NOMO-1 treated with dmso at 0.1 percent for 144 hours (cell line): ENCODE measurements around the gene ICA1L.

Source experiments
- DNase-seq: peaks from one replicate; lab custom pipeline; 2025; ENCODE audit not compliant: unreplicated experiment; lab: John Stamatoyannopoulos, UW

The ICA1L gene

DNA sequence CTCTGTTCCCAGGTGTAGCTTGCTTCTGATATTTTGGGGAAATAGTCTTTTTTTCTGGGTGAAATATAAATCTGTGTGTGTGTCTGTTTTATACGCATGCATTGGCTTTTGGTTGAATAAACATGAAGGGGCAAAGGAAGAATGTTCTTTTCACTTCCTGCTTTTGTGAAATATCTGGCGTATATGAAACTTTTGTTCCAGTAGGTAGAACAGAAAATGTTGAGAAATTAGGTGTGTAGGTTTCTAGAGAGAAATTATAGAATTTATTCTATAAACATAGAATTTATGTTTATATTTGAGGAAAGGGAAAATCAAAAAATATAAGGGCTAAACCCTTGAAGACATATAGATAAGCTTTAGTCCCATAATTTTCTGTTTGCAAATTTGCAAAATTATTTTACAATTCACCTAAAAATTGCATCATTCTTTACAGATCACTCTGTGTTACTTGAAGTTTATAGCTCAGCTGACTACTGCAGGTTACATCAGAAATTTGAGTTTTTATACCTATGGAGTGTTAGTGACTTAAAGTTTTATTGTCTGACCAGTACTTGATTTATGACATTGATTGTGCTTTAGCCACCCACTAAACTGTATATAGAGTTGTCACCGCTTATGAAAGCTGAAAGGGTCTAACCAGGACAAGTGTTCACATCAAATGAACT is 120.7 kb downstream of the ICA1L start:
- no peak for DNase-seq

DNA sequence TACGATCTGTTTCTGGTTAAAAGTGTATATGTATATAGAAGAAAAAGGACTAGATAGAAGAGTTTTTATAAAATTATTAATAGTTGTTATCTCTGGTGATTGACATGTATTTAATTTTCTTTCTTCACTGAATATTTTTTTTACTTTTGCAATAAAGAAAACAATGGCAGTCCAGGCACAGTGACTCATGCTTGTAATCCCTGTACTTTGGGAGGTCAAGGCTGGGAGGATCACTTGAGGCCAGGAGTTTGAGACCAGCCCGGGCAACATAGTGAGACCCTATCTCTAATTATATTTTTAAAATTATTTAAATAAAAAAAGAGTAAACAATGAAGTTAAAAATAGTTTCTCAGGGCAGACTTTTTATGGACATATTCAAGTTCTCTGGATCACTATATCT is 122.1 kb downstream of the ICA1L start:
- DNase-seq: no peak

DNA sequence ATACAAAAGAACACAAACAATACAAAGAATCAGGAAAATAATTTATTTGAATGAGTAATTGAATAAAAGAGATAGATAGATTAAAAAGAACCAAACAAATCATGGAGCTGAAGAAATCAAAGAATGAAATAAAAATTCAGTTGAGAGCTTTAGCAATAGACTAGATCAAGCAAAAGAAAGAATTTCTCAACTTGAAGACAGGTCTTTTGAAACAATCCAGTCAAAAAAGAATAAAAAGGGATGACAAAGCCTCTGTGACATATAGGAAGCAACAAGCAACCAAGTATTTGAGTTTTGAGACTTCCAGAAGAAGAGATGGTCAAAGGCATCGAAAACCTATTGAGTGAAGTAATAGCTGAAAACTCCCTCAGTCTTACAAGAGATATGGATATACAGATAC is 128.0 kb downstream of the ICA1L start:
- no peak for DNase-seq

DNA sequence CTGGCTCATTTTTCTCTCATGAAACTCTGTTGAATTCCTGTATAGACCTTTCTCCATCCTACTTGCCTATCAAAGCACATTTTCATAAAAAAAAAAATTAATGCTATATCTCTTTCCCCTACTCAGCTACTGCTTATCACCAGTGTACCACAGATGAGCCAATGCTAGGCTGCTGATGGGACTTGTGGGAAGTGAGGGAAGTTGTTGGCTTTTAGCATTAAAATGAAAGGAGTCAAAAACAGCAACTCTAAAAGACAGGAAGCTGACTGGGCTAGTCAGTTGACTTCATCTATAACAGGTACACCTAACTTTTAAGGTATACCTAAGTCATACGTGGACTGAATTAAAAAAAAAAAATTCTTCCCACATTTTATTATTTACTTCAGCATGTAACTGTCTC is 134.7 kb downstream of the ICA1L start:
- DNase-seq: no peak

DNA sequence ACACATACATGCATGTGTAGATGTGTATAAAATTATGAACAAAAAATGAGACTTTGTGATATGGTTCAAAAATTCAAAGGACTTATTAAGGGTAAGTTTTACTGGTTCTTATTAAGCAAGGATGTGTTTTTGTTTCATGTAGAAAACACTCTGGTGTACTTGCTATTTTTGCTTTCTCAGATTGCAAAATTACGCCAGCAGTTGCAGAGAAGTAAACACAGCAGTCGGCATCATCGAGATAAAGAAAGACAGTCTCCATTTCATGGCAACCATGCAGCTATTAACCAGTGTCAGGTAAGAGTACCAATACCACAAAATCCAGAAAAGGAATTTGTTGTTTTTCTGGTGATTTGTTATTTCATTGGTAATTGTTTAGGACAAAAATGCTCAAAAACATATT is 145.5 kb downstream of the ICA1L start:
- DNase-seq: no peak

DNA sequence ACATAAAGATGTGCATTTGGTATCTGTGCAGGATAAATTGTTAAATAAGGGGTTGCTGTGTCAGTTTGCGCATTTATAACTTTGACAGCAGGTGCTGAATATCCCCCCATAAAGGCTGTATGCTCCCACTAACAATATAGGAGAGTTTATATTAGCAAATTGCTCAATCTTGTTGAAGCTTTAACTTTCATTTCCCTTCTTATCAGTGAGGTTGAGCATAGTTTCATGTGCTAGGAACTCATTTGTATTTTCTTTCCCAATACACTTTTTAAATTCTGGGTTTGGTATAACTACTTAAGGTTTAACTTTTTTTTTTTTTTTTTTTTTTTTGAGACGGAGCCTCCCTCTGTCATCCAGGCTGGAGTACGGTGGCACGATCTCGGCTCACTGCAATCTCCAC is 147.8 kb downstream of the ICA1L start:
- no peak for DNase-seq
